Skeletal muscle cell (primary cell): ENCODE results near the gene SLC4A1.

Experiments
- DNase-seq: peaks from one replicate; pipeline ENCODE4 v3.0.0-alpha.2; 2010; ENCODE audit warnings: low read depth
- H3K4me3 ChIP-seq: 2 replicates; pipeline ENCODE4 v1.5.1; 2011; ENCODE audit warnings: low read depth, mild to moderate bottlenecking, control low read depth, low read length, moderate library complexity

Gene SLC4A1

GRCh38 chr17:44293509-44294226, 25.7 kb upstream of the SLC4A1 start:
- DNase-seq: no peak
- H3K4me3 ChIP-seq: no peak overlapping the region

DNA sequence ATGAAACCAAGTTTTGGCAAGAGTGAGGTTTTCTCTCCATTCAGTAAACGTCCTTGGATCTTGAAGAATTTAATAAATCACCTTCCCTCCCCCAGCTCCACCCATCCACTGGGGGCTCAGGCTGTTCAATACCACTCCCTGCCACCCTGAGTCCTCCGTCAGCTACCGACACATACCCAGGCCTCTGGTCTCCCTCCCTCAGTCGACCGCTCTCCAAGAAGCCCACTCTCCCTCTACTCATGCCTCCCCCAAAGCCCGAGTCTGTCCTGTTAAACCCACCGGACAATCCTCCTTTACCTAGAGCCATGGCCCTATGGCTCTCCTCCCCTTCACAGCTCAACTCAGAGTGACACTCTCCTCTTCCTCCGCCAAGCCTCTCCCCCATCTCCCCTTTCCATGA, 19.7 kb upstream of the SLC4A1 start:
- no peak overlapping the region for H3K4me3 ChIP-seq
- DNase-seq: no peak

DNA sequence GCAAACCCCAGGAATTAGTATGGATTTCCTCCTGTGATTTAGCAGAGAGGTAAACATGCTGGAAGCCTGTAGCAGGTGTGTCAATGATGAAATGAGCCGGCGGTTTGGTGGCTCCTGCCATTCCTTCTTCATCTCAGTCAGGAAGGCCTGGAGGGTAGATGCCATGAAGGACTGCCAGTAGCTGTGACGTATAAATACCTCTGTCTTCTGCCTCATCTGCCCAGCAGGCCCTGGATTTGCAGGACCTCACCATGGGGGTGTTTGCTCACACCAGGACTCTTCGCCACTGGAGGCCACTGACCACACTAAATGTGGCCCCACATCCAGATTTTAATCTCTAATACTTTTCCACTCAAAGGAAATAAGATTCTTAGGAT, 16.1 kb upstream of the SLC4A1 start:
- H3K4me3 ChIP-seq: no peak overlapping the region
- DNase-seq: no peak

- no peak for DNase-seq
- H3K4me3 ChIP-seq: no peak overlapping the region
Measured at GRCh38 chr17:44283344-44284023, 15.5 kb upstream of the SLC4A1 start.

- no peak for DNase-seq
- H3K4me3 ChIP-seq: no peak overlapping the region
Measured at GRCh38 chr17:44282264-44282663, 14.3 kb upstream of the SLC4A1 start.

- DNase-seq: no peak
- no peak overlapping the region for H3K4me3 ChIP-seq
Measured at GRCh38 chr17:44281570-44281969, 13.6 kb upstream of the SLC4A1 start.

DNA sequence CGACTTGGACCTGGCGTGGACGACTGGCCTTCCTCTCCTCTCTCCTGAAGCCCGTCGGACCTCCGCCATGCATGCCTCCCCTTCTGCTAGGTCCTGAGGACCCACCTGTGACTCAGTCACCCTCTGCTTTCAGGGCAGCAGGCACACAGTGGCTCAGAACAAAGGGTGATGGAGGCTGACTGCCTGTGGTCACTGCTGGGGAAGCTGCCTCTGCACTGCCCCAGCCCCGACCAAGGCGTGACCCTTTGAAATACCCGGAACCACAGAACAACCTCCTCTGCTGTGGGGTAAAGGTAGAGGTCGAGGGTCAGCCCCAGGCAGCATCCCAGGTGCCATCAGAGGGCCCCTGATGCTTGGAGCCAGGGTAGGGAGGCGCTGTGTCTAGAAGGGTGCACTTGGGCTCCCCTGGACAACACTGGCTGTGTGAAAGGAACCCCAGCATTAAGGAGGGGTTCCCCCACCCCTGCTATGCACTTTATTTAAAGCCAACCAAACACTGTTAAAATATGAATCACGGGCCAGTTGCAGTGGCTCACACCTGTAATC, 12.5 kb upstream of the SLC4A1 start:
- H3K4me3 ChIP-seq: no peak overlapping the region
- DNase-seq: no peak

GRCh38 chr17:44279666-44280391, 11.9 kb upstream of the SLC4A1 start:
- no peak overlapping the region for H3K4me3 ChIP-seq
- peak; percentile 48 for DNase-seq

DNA sequence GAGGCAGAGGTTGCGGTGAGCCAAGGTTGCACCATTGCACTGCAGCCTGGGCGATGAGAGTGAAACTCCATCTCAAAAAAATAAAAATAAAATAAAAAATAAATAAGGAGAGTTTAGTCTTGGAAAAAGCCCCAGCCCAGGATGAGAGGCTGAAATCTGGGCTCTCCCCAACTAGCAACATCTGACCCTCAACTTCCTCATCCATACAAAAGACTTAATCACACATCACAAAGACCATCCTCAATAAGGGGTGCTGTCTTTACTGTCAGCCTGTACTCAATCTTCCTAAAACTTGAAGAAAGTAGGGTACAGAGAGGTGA, 11.4 kb upstream of the SLC4A1 start:
- DNase-seq: no peak

GRCh38 chr17:44277976-44278375, 10.0 kb upstream of the SLC4A1 start:
- H3K4me3 ChIP-seq: no peak overlapping the region
- no peak for DNase-seq

More for the DNA sequence above, 11.4 kb upstream of the SLC4A1 start:
- H3K4me3 ChIP-seq: no peak overlapping the region

DNA sequence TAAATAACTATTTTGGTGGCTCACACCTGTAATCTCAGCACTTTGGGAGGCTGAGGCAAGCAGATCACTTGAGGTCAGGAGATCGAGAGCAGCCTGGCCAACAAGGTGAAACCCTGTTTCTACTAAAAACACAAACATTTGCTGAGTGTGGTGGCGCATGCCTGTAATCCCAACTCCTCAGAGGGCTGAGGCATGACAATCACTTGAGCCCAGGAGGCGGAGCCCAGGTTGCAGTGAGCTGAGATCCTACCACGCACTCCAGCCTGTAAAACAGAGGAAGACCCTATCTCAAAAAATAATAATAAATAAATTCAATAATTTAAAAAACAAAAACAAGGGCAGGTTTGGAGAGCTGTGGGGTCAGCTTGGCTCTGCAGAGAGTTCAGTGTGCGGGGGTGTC, 5.7 kb upstream of the SLC4A1 start:
- DNase-seq: no peak
- H3K4me3 ChIP-seq: no peak overlapping the region

DNA sequence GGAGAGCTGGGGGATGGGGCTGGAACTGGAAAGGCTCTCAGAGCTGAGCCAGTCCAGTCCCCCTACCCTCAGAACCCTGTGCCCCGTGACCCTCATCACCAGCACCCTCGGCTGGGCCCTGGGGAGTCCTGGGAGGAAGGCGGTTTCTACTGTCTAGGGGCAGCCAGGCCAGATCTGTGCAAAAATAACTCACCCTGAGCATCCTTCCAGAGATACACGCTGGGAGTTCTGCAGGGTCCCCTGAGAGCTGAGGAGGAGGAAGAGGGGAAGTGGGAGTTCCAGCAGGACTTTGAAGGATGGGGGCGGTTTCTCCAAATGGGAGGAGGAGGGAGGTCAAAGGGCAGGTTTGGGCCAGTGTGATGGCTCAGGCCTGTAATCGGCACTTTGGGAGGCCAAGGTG, 5.0 kb upstream of the SLC4A1 start:
- no peak overlapping the region for H3K4me3 ChIP-seq
- DNase-seq: no peak

- H3K4me3 ChIP-seq: no peak overlapping the region
- no peak for DNase-seq
Measured at GRCh38 chr17:44272321-44272951, 4.5 kb upstream of the SLC4A1 start.

GRCh38 chr17:44269535-44270240, 1.8 kb upstream of the SLC4A1 start:
- DNase-seq: peak; percentile 12
- H3K4me3 ChIP-seq: no peak overlapping the region

- no peak for DNase-seq
- no peak overlapping the region for H3K4me3 ChIP-seq
Measured at GRCh38 chr17:44268709-44269534, 987 bp upstream of the SLC4A1 start.

DNA sequence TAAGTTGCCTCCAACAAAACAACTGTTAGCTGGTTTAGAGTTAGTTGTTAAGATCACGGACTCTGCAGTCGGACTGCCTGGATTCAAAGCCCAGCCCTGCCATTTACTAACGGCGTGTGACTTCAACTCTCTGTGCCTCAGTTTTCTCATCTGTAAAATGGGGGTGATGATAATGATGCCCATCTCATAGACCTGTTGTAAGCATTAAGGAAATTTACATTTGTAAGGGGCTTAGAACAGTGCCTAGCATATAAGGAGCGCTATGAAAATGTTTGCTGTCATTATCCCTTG, 825 bp downstream of the SLC4A1 start:
- DNase-seq: no peak
- H3K4me3 ChIP-seq: no peak overlapping the region

- no peak overlapping the region for H3K4me3 ChIP-seq
- no peak for DNase-seq
Measured at GRCh38 chr17:44266402-44267164, 1.4 kb downstream of the SLC4A1 start.

GRCh38 chr17:44263345-44263902, 4.5 kb downstream of the SLC4A1 start:
- no peak for DNase-seq

More at GRCh38 chr17:44263345-44263902, 4.5 kb downstream of the SLC4A1 start:
- no peak overlapping the region for H3K4me3 ChIP-seq
